Measurements from ENCODE around the gene NMB.
A peak's percentile ranks its signal among the peaks of the same experiment; 100 is the strongest.

The NMB gene

DNA sequence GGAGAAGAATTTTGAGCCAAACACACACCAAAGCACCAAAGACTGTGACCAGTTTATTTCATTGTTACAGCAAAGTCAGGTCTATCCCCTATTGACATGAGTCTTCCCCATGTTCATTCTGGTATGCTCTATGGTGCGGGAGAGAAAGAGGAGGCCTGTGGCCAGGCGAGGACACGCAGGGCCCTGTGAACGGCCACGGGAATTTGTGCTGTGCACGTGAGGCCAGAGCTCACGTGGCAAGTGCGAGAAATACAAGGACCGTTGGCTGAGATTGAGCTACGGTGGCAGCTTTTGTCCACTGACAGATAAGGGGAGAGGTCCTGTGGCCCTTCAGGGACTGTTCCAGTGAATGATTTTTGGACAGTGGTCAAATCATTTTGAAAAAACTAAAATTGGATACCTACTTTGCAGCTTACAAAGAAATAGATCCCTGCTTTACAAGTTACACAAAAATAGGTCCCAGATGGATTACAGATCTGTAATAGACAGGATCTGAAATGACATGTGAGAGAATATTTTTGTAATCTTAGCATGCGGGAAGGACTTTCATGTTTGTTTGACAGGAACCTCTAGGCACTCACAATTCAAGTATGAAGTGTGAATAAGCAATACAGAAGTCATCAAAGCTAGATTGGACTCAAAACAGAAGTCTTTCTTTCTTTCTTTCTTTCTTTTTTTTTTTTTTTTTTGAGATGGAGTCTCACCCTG, 48.0 kb downstream of the NMB start:
- H3K27ac ChIP-seq (ENCODE audit: low read length), result no peak overlapping the region
- H3K27me3 ChIP-seq (ENCODE audit: low read depth, low read length), result no peaks in the 10 kb centered on the region
- no peaks in the 10 kb centered on the region for H3K9me3 ChIP-seq (ENCODE audit: control insufficient read depth in 1 of 2, low read length in 2 of 2)
- no peaks in the 10 kb centered on the region for H3K4me1 ChIP-seq (ENCODE audit: control insufficient read depth in 1 of 2, insufficient read depth in 2 of 2, low read length in 2 of 2)
- no peak overlapping the region for H3K4me3 ChIP-seq (ENCODE audit: low read depth in 1 of 2, low read length in 2 of 2)
- peaks cover 0 to 4% of the 10 kb centered on the region in 2 donors for H3K36me3 ChIP-seq (ENCODE audit: control insufficient read depth in 1 of 2, insufficient read depth in 2 of 2, low read length in 2 of 2)

DNA sequence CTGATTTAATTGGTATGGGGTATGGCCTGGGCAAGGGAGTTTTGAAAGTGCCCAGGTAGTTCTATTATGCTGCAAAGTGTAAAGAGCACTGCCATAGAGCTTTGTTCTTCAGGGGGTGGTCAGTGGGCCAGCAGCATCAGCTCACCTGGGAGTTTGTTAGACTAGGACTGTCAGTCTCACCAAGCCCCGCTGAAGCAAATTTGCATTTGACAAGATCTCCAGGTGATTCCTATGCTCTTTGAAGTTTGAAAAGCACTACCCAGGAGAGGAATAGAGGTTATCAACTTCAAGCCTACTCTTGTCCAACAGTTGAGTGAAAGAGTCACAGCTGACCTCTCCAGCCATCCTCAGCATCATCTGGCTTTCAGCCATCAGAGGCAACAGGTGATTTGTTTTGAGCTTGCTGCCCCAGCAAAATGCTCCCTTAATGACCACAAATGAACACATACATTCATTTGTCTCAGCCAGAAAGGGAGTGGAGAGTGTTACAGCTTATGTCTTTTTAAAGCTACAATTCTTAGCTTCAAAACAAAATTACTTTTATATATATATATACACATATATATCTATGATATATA, 49.2 kb downstream of the NMB start:
- Histone ChIP-seq H3K36me3 (ENCODE audit: control insufficient read depth in 1 of 2, insufficient read depth in 2 of 2, low read length in 2 of 2) (peaks cover 4 to 8% of the 10 kb centered on the region in 2 donors), H3K9me3 (ENCODE audit: control insufficient read depth in 1 of 2, low read length in 2 of 2) (no peaks in the 10 kb centered on the region), H3K27ac (ENCODE audit: low read length) (no peak overlapping the region), H3K4me1 (ENCODE audit: control insufficient read depth in 1 of 2, insufficient read depth in 2 of 2, low read length in 2 of 2) (no peaks in the 10 kb centered on the region), H3K4me3 (ENCODE audit: low read depth in 1 of 2, low read length in 2 of 2) (no peak overlapping the region), H3K27me3 (ENCODE audit: low read depth, low read length) (no peaks in the 10 kb centered on the region)

DNA sequence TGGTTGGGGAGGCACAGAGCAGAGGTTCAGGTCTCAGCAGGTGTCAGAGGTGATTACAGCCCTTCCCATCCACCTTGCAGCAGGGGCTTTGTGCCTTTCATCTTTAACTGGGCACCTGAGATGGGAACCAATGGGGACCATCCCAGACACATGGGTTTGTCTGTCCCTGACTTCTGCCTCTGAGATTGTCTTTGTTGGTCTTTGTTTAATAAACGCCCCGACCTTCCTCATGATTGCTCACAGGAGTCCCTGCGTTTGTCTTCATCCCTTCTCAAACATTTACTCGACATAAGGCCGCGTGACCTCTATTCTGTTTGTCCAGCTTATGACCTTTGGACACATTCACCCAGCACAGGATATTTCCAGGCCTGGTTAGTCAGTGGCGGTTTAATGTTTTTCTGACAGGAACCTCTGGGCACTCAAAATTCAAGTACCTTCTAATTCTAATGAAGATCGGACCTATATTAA, 51.3 kb downstream of the NMB start:
- Histone ChIP-seq H3K4me1 (ENCODE audit: control insufficient read depth in 1 of 2, insufficient read depth in 2 of 2, low read length in 2 of 2) (no peaks in the 10 kb centered on the region), H3K27me3 (ENCODE audit: low read depth, low read length) (no peaks in the 10 kb centered on the region), H3K36me3 (ENCODE audit: control insufficient read depth in 1 of 2, insufficient read depth in 2 of 2, low read length in 2 of 2) (peaks cover 4 to 10% of the 10 kb centered on the region in 2 donors), H3K4me3 (ENCODE audit: low read depth in 1 of 2, low read length in 2 of 2) (no peak overlapping the region), H3K27ac (ENCODE audit: low read length) (no peak overlapping the region), H3K9me3 (ENCODE audit: control insufficient read depth in 1 of 2, low read length in 2 of 2) (no peaks in the 10 kb centered on the region)

DNA sequence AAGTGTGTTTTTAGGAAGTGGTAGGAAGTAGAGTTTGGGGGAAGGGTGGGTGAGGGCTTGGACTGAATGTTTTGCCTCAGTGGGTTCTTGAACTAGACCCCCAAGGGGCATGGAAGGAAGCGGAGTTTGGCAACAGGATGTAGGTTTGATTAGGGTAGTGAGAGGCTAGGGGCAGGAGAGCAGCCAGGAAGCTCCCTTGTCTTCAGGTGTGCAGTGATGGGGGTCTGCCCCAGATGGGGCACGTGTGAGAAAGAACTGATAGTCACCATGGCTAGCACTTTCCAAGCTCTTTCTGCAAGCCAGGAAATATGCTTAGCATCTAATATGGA, 52.5 kb downstream of the NMB start:
- Histone ChIP-seq H3K27me3 (ENCODE audit: low read depth, low read length) (no peaks in the 10 kb centered on the region), H3K4me3 (ENCODE audit: low read depth in 1 of 2, low read length in 2 of 2) (no peak overlapping the region), H3K27ac (ENCODE audit: low read length) (peak overlapping the region; percentile 36), H3K9me3 (ENCODE audit: control insufficient read depth in 1 of 2, low read length in 2 of 2) (no peaks in the 10 kb centered on the region), H3K36me3 (ENCODE audit: control insufficient read depth in 1 of 2, insufficient read depth in 2 of 2, low read length in 2 of 2) (peaks cover 4 to 10% of the 10 kb centered on the region in 2 donors), H3K4me1 (ENCODE audit: control insufficient read depth in 1 of 2, insufficient read depth in 2 of 2, low read length in 2 of 2) (no peaks in the 10 kb centered on the region)

All from muscle layer of duodenum (tissue), 2 donors.